ENCODE data around the gene CES3.

DNA sequence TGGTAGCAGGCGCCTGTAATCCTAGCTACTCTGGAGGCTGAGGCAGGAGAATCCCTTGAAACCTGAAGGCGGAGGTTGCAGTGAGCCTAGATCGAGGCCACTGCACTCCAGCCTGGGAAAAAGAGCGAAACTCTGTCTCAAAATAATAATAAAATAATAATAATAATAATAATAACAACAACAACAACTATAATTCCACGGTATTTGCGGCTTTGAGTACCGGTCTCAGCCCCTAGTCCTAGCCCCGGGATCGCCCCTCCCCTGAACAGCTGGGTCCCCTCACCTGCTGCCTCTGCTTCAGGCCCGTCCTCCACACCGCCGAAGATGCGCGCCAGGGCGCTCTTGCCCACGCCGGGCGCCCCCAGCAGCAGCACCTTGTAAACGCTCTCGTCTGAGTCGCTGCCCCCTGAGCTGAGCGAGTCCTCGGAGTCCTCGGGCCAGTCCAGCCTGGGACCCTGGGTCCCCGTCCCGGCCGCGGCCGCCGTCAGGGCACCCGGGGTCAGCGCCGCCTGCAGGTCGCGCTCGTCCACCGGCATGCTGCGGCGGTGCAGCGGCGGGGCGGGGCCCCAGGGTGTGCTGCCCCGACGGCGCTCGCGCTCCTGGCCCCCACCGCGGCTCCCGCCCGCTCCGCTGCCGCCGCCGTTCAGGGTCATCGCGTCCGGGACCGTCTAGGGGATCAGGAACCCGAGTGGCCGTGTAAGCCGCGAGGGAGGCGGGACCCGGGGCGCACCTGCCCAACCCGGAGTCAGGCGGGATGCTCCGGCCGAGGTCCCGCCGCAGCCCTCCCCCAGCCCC, 36.3 kb upstream of the CES3 start:
- TF ChIP-seq TAF1 (conservative IDR thresholded peaks at IDR 0.05) (no peak), YY1 (IDR thresholded peaks at IDR 0.05) (no peak), SP1 (IDR thresholded peaks at IDR 0.05) (no peak), JUND (IDR thresholded peaks at IDR 0.05) (no peak), EGR1 (IDR thresholded peaks at IDR 0.05; ENCODE audit: low read depth in 2 of 2) (no peak), RAD21 (IDR thresholded peaks at IDR 0.05) (no peak), GABPA (IDR thresholded peaks at IDR 0.05 in 1 of 2, conservative IDR thresholded peaks at IDR 0.05 in 1 of 2) (no peak), FOXA1 (IDR thresholded peaks at IDR 0.05) (no peak)
- TF ChIP-seq, protein P1, sequence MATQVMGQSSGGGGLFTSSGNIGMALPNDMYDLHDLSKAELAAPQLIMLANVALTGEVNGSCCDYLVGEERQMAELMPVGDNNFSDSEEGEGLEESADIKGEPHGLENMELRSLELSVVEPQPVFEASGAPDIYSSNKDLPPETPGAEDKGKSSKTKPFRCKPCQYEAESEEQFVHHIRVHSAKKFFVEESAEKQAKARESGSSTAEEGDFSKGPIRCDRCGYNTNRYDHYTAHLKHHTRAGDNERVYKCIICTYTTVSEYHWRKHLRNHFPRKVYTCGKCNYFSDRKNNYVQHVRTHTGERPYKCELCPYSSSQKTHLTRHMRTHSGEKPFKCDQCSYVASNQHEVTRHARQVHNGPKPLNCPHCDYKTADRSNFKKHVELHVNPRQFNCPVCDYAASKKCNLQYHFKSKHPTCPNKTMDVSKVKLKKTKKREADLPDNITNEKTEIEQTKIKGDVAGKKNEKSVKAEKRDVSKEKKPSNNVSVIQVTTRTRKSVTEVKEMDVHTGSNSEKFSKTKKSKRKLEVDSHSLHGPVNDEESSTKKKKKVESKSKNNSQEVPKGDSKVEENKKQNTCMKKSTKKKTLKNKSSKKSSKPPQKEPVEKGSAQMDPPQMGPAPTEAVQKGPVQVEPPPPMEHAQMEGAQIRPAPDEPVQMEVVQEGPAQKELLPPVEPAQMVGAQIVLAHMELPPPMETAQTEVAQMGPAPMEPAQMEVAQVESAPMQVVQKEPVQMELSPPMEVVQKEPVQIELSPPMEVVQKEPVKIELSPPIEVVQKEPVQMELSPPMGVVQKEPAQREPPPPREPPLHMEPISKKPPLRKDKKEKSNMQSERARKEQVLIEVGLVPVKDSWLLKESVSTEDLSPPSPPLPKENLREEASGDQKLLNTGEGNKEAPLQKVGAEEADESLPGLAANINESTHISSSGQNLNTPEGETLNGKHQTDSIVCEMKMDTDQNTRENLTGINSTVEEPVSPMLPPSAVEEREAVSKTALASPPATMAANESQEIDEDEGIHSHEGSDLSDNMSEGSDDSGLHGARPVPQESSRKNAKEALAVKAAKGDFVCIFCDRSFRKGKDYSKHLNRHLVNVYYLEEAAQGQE (IDR thresholded peaks at IDR 0.05), result no peak
- TF ChIP-seq, protein P2, sequence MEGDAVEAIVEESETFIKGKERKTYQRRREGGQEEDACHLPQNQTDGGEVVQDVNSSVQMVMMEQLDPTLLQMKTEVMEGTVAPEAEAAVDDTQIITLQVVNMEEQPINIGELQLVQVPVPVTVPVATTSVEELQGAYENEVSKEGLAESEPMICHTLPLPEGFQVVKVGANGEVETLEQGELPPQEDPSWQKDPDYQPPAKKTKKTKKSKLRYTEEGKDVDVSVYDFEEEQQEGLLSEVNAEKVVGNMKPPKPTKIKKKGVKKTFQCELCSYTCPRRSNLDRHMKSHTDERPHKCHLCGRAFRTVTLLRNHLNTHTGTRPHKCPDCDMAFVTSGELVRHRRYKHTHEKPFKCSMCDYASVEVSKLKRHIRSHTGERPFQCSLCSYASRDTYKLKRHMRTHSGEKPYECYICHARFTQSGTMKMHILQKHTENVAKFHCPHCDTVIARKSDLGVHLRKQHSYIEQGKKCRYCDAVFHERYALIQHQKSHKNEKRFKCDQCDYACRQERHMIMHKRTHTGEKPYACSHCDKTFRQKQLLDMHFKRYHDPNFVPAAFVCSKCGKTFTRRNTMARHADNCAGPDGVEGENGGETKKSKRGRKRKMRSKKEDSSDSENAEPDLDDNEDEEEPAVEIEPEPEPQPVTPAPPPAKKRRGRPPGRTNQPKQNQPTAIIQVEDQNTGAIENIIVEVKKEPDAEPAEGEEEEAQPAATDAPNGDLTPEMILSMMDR (IDR thresholded peaks at IDR 0.05; ENCODE audit: low read depth, low read length, missing input control), result peak; percentile 12
- TF ChIP-seq, protein P3, sequence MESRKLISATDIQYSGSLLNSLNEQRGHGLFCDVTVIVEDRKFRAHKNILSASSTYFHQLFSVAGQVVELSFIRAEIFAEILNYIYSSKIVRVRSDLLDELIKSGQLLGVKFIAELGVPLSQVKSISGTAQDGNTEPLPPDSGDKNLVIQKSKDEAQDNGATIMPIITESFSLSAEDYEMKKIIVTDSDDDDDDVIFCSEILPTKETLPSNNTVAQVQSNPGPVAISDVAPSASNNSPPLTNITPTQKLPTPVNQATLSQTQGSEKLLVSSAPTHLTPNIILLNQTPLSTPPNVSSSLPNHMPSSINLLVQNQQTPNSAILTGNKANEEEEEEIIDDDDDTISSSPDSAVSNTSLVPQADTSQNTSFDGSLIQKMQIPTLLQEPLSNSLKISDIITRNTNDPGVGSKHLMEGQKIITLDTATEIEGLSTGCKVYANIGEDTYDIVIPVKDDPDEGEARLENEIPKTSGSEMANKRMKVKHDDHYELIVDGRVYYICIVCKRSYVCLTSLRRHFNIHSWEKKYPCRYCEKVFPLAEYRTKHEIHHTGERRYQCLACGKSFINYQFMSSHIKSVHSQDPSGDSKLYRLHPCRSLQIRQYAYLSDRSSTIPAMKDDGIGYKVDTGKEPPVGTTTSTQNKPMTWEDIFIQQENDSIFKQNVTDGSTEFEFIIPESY (IDR thresholded peaks at IDR 0.05), result no peak
